Neural crest cell (in vitro differentiated cells): Measurements from ENCODE around the gene LSM2. TPM values are rescaled to one million over a fixed set of nuclear protein-coding genes. Genes with fewer than 3 reads are reported as not detected.

ENCODE experiments used
- DNase-seq: peaks from one replicate; pipeline ENCODE4 v3.0.0; 2021; ENCODE audit warnings: low read depth, mixed read lengths, low spot score
- H3K27ac Mint-ChIP-seq: one replicate; pipeline ENCODE4 v1.8.0; 2021; ENCODE audit warnings: mild to moderate bottlenecking, mixed read lengths; ENCODE audit not compliant: unreplicated experiment
- H3K27me3 Mint-ChIP-seq: 2 replicates; pipeline ENCODE4 v1.8.0; 2021; ENCODE audit warnings: low read depth, mild to moderate bottlenecking, mixed read lengths
- H3K36me3 Mint-ChIP-seq: 2 replicates; pipeline ENCODE4 v1.8.0; 2021; ENCODE audit warnings: low read depth, mild to moderate bottlenecking, mixed read lengths
- H3K4me1 Mint-ChIP-seq: 2 replicates; pipeline ENCODE4 v1.8.0; 2021; ENCODE audit warnings: mixed read lengths
- H3K4me3 Mint-ChIP-seq: one replicate; pipeline ENCODE4 v1.8.0; 2021; ENCODE audit warnings: mild to moderate bottlenecking, mixed read lengths
- H3K9me3 Mint-ChIP-seq: 2 replicates; pipeline ENCODE4 v1.8.0; 2021; ENCODE audit warnings: mixed read lengths
- CTCF ChIP-seq: fragments of 200-600 bp; sonication (generic); conservative IDR thresholded peaks from 2 replicates; pipeline ENCODE4 v1.5.0; 2021; ENCODE audit warnings: antibody characterized with exemption, mild to moderate bottlenecking
- total RNA-seq: library from RNA; stranded (reverse); gene quantifications from 2 replicates; pipeline ENCODE4 v1.2.1, GENCODE V29; 2021

LSM2 gene
- total RNA-seq, 1 donor from 2014 or later, result 135 TPM

GRCh38 chr6:31836474-31837368 is 30.0 kb upstream of the LSM2 start:
- H3K4me1 Mint-ChIP-seq, result peaks cover 41% of the 10 kb centered on the region
- peak overlapping the region; percentile 98 for H3K4me3 Mint-ChIP-seq
- H3K36me3 Mint-ChIP-seq, result peaks cover 43% of the 10 kb centered on the region
- no peak for DNase-seq
- no peaks in the 10 kb centered on the region for H3K9me3 Mint-ChIP-seq
- no peak for TF ChIP-seq CTCF
- no peaks in the 10 kb centered on the region for H3K27me3 Mint-ChIP-seq
- H3K27ac Mint-ChIP-seq, result peak overlapping the region; percentile 88

- Mint-ChIP-seq H3K36me3 (peaks cover 41% of the 10 kb centered on the region), H3K4me1 (peaks cover 42% of the 10 kb centered on the region), H3K27me3 (no peaks in the 10 kb centered on the region), H3K27ac (peak overlapping the region; percentile 88), H3K9me3 (no peaks in the 10 kb centered on the region), H3K4me3 (peak overlapping the region; percentile 98)
- no peak for TF ChIP-seq CTCF
- no peak for DNase-seq
Observed at GRCh38 chr6:31836047-31836473, 29.3 kb upstream of the LSM2 start.

- H3K4me1 Mint-ChIP-seq, result peaks cover 56% of the 10 kb centered on the region
- peaks cover 33% of the 10 kb centered on the region for H3K36me3 Mint-ChIP-seq
- H3K27me3 Mint-ChIP-seq, result peaks cover 3% of the 10 kb centered on the region
- no peak for TF ChIP-seq CTCF
- peak overlapping the region; percentile 98 for H3K4me3 Mint-ChIP-seq
- H3K27ac Mint-ChIP-seq, result peak overlapping the region; percentile 100
- peak; percentile 80 for DNase-seq
- no peaks in the 10 kb centered on the region for H3K9me3 Mint-ChIP-seq
Observed at GRCh38 chr6:31834367-31835250, 27.8 kb upstream of the LSM2 start.

- Mint-ChIP-seq H3K27ac (no peak overlapping the region), H3K27me3 (peaks cover 10% of the 10 kb centered on the region), H3K4me3 (peak overlapping the region; percentile 92), H3K36me3 (peaks cover 14% of the 10 kb centered on the region), H3K9me3 (no peaks in the 10 kb centered on the region), H3K4me1 (peaks cover 50% of the 10 kb centered on the region)
- no peak for TF ChIP-seq CTCF
- no peak for DNase-seq
Observed at GRCh38 chr6:31831350-31832215, 24.8 kb upstream of the LSM2 start.

- no peak for DNase-seq
- TF ChIP-seq CTCF, result no peak
- Mint-ChIP-seq H3K9me3 (no peaks in the 10 kb centered on the region), H3K36me3 (peaks cover 8% of the 10 kb centered on the region), H3K27ac (peak overlapping the region; percentile 50), H3K4me1 (peaks cover 45% of the 10 kb centered on the region), H3K4me3 (peak overlapping the region; percentile 92), H3K27me3 (peaks cover 10% of the 10 kb centered on the region)
Observed at GRCh38 chr6:31830886-31831335, 24.1 kb upstream of the LSM2 start.
